ENCODE measurements around the gene RHOBTB3.

GRCh38 chr5:95838001-95838520 lies 106.9 kb downstream of the RHOBTB3 start:
- TF ChIP-seq, protein P1, sequence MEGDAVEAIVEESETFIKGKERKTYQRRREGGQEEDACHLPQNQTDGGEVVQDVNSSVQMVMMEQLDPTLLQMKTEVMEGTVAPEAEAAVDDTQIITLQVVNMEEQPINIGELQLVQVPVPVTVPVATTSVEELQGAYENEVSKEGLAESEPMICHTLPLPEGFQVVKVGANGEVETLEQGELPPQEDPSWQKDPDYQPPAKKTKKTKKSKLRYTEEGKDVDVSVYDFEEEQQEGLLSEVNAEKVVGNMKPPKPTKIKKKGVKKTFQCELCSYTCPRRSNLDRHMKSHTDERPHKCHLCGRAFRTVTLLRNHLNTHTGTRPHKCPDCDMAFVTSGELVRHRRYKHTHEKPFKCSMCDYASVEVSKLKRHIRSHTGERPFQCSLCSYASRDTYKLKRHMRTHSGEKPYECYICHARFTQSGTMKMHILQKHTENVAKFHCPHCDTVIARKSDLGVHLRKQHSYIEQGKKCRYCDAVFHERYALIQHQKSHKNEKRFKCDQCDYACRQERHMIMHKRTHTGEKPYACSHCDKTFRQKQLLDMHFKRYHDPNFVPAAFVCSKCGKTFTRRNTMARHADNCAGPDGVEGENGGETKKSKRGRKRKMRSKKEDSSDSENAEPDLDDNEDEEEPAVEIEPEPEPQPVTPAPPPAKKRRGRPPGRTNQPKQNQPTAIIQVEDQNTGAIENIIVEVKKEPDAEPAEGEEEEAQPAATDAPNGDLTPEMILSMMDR (IDR thresholded peaks at IDR 0.05) = no peak
- no peak for TF ChIP-seq POLR2AphosphoS5 (IDR thresholded peaks at IDR 0.05)

Measured in suprapubic skin (tissue), 3 donors.